ENCODE measurements around the gene RPL7L1. TPM values are rescaled to one million over a fixed set of nuclear protein-coding genes. Genes with fewer than 3 reads are reported as not detected.

The RPL7L1 gene
- total and polyA plus RNA-seq, 2 of the 13 experiments (the other 11 are each of a cell fraction or from before 2014, with no cell fraction given): 51.6 to 179 TPM

DNA sequence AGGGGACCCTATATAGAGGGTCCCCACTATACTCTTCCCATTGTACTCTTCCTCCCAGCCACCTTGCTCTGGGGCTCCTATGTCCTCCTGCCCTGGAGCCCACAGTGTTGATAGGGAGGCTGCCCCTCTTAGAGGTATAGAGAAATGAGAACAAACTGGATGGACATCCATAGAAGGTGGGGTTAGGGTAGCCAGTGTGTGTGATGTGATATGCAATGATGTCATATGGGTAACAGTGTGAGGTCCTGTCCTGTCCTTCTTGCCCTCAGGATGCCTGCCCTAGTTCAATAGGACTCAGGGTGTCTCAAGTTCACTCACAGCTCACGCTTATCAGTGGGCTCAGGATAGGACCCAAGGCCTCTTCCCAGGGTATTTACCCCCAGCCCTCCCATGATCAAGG lies 36.9 kb downstream of the RPL7L1 start:
- no peaks in the 10 kb centered on the region for H4K20me1 ChIP-seq (ENCODE audit: insufficient read depth, low read length)
- H3K27ac ChIP-seq (ENCODE audit: extremely low read length, insufficient read depth, low read length): no peak overlapping the region
- no peak overlapping the region for H2AFZ ChIP-seq (ENCODE audit: low read length)
- FAIRE-seq (no peak), ATAC-seq (peak; percentile 19), DNase-seq (ENCODE audit: low spot score) (no peak)
- CTCF ChIA-PET (ENCODE audit: low intra/inter-chr PET ratio, low total read pairs): no interaction called here
- H3K27me3 ChIP-seq (ENCODE audit: control insufficient read depth in 1 of 2, insufficient read depth in 2 of 2, low read length in 2 of 2): peaks cover 0 to 2% of the 10 kb centered on the region in 2 experiments; a peak in 2 of 5 replicates
- intact Hi-C loops (cut with micrococcal nuclease; ENCODE audit: unreplicated experiment): no loop called here
- H3K36me3 ChIP-seq (replicated peaks in 1 of 2; ENCODE audit: control insufficient read depth in 1 of 2, insufficient read depth in 2 of 2, low read length in 2 of 2): no peaks in the 10 kb centered on the region; a peak in 1 of 5 replicates
- no peaks in the 10 kb centered on the region for H3K79me2 ChIP-seq (ENCODE audit: insufficient read depth, low read length)
- 40% methylated on average over 1 of the region's 1 CpG for WGBS (ENCODE audit: low lambda C conversion rate)
- in situ Hi-C loops (cut with HindIII; ENCODE audit: extremely low pct_ligation_motif_present, low pct_unique_long_range_greater_than_20kb): no loop called here
- BruUV-seq (replicated peaks): no TSS peak
- no peaks in the 10 kb centered on the region for H3K9me3 ChIP-seq (ENCODE audit: low read length)
- TF ChIP-seq, protein P1, sequence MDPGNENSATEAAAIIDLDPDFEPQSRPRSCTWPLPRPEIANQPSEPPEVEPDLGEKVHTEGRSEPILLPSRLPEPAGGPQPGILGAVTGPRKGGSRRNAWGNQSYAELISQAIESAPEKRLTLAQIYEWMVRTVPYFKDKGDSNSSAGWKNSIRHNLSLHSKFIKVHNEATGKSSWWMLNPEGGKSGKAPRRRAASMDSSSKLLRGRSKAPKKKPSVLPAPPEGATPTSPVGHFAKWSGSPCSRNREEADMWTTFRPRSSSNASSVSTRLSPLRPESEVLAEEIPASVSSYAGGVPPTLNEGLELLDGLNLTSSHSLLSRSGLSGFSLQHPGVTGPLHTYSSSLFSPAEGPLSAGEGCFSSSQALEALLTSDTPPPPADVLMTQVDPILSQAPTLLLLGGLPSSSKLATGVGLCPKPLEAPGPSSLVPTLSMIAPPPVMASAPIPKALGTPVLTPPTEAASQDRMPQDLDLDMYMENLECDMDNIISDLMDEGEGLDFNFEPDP (CRISPR knock-in tag; conservative IDR thresholded peaks at IDR 0.05): 0 out of 2 replicates have a peak, but pooled peaks have one; percentile 14
- TF ChIP-seq ATF7 (IDR thresholded peaks at IDR 0.05): peak; percentile 56
- no peak for TF ChIP-seq ATF7 (CRISPR knock-in tag; IDR thresholded peaks at IDR 0.05)
- TF ChIP-seq ZNF570 (CRISPR knock-in tag; IDR thresholded peaks at IDR 0.05; ENCODE audit: borderline replicate concordance): no peak
- TF ChIP-seq GTF3A (CRISPR knock-in tag; conservative IDR thresholded peaks at IDR 0.05): no peak
- H3K4me1 ChIP-seq (ENCODE audit: insufficient read depth, low read length): peaks cover 49% of the 10 kb centered on the region
- no peak overlapping the region for H3K4me3 ChIP-seq (replicated peaks in 1 of 3; ENCODE audit: insufficient read depth in 1 of 3, low read depth in 2 of 3, low read length in 3 of 3)
- no peak overlapping the region for H3K4me2 ChIP-seq (ENCODE audit: low read depth, low read length)
- POLR2A ChIA-PET: interaction anchor here (1.1 to 1.4 kb wide), 3 partner anchors 13 to 68 kb away, joined by 3 to 8 read pairs (median 3); partner anchors contain the start of genes CNPY3, PEX6 and PPP2R5D
- no peak overlapping the region for H3K9ac ChIP-seq (ENCODE audit: insufficient read depth, low read depth, low read length)

DNA sequence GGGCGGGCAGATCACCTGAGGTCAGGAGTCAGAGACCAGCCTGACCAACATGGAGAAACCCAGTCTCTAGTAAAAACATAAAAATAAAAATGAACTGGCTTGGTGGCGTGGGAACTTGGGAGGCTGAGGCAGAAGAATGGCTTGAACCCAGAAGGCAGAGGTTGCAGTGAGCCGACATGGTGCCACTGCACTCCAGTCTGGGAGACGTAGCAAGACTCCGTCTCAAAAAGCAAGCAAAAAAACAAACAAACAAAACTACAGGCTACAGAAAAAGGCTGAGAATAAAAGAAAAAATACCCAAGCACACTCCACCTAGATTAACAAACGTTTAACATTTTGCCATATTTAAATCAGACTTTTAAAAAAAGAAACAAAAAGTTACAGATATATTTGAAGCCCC lies 42.4 kb downstream of the RPL7L1 start:
- 52% methylated on average over 6 of the region's 6 CpGs for WGBS (ENCODE audit: low lambda C conversion rate)
- H3K79me2 ChIP-seq (ENCODE audit: insufficient read depth, low read length): no peaks in the 10 kb centered on the region
- BruUV-seq (replicated peaks): no TSS peak
- no peaks in the 10 kb centered on the region for H3K9me3 ChIP-seq (ENCODE audit: low read length)
- TF ChIP-seq ZNF441 (CRISPR knock-in tag; IDR thresholded peaks at IDR 0.05; ENCODE audit: borderline replicate concordance) (peak; percentile 94), HHEX (CRISPR knock-in tag; IDR thresholded peaks at IDR 0.05) (no peak)
- no peaks in the 10 kb centered on the region for H3K27me3 ChIP-seq (ENCODE audit: control insufficient read depth in 1 of 2, insufficient read depth in 2 of 2, low read length in 2 of 2)
- H3K4me1 ChIP-seq (ENCODE audit: insufficient read depth, low read length): peaks cover 70% of the 10 kb centered on the region
- CTCF ChIA-PET (ENCODE audit: low intra/inter-chr PET ratio, low total read pairs): no interaction called here
- no peak overlapping the region for H3K9ac ChIP-seq (ENCODE audit: insufficient read depth, low read depth, low read length)
- H3K4me2 ChIP-seq (ENCODE audit: low read depth, low read length): no peak overlapping the region
- no peaks in the 10 kb centered on the region for H4K20me1 ChIP-seq (ENCODE audit: insufficient read depth, low read length)
- in situ Hi-C loops (cut with HindIII; ENCODE audit: extremely low pct_ligation_motif_present, low pct_unique_long_range_greater_than_20kb) (no loop called here), intact Hi-C loops (cut with micrococcal nuclease; ENCODE audit: unreplicated experiment) (no loop called here)
- no peak overlapping the region for H3K27ac ChIP-seq (ENCODE audit: extremely low read length, insufficient read depth, low read length)
- DNase-seq (ENCODE audit: low spot score): no peak
- POLR2A ChIA-PET: interaction anchor here (2.9 kb wide), 1 partner anchor 7 kb away, joined by 27 read pairs; the partner anchor contains the start of gene CNPY3
- no peak overlapping the region for H2AFZ ChIP-seq (ENCODE audit: low read length)
- H3K4me3 ChIP-seq (replicated peaks in 1 of 3; ENCODE audit: insufficient read depth in 1 of 3, low read depth in 2 of 3, low read length in 3 of 3): no peak overlapping the region
- H3K36me3 ChIP-seq (replicated peaks in 1 of 2; ENCODE audit: control insufficient read depth in 1 of 2, insufficient read depth in 2 of 2, low read length in 2 of 2): no peaks in the 10 kb centered on the region
- no peak for FAIRE-seq
- no peak for ATAC-seq
